RWPE1 (cell line): Measurements from ENCODE around the gene WDR7.

Experiments used
- CTCF ChIA-PET: fragments of 350-600 bp; sonication (Branson Sonifier 250); formaldehyde crosslinking; extraction: SDS; loops from one replicate; lab custom pipeline; 2021; lab: Yijun Ruan, JAX
- POLR2A ChIA-PET: fragments of 400-600 bp; formaldehyde crosslinking; extraction: SDS; loops from one replicate; lab custom pipeline; 2020; ENCODE audit warnings: antibody characterized with exemption; ENCODE audit not compliant: low non-redundant PET; lab: Yijun Ruan, JAX
- DNase-seq: peaks from one replicate; pipeline ENCODE4 v3.0.0; 2012; ENCODE audit warnings: low spot score
- H3K27ac ChIP-seq: fragments of 450-650 bp; 2 replicates; pipeline ENCODE4 v1.5.1; 2017
- CTCF ChIP-seq: fragments of 450-650 bp; conservative IDR thresholded peaks from 2 replicates; pipeline ENCODE4 v1.5.1; 2017; ENCODE audit warnings: low read depth, mild to moderate bottlenecking

WDR7 gene

GRCh38 chr18:56933472-56933871 lies 282.3 kb downstream of the WDR7 start:
- no peak for TF ChIP-seq CTCF
- no peak overlapping the region for H3K27ac ChIP-seq
- no peak for DNase-seq
- ChIA-PET POLR2A (no interaction called here), CTCF (no interaction called here)

- H3K27ac ChIP-seq = no peak overlapping the region
- DNase-seq = no peak
- POLR2A ChIA-PET = no interaction called here
- TF ChIP-seq CTCF = no peak
- CTCF ChIA-PET = no interaction called here
Measured at GRCh38 chr18:56934131-56934530, 283.0 kb downstream of the WDR7 start.

- no peak overlapping the region for H3K27ac ChIP-seq
- no peak for DNase-seq
- ChIA-PET POLR2A (no interaction called here), CTCF (interaction anchor here (0.6 kb wide), 1 partner anchor 40 kb away, joined by 3 read pairs; no protein-coding TSS in a partner anchor)
- no peak for TF ChIP-seq CTCF
Measured at GRCh38 chr18:56934906-56935305, 283.7 kb downstream of the WDR7 start.

- CTCF ChIA-PET = interaction anchor here (0.6 kb wide), 1 partner anchor 39 kb away, joined by 3 read pairs; no protein-coding TSS in a partner anchor
- H3K27ac ChIP-seq = no peak overlapping the region
- TF ChIP-seq CTCF = no peak
- DNase-seq = no peak
- POLR2A ChIA-PET = no interaction called here
Measured at GRCh38 chr18:56935434-56936040, 284.4 kb downstream of the WDR7 start.

- ChIA-PET CTCF (no interaction called here), POLR2A (no interaction called here)
- TF ChIP-seq CTCF = no peak
- DNase-seq = no peak
- no peak overlapping the region for H3K27ac ChIP-seq
Measured at GRCh38 chr18:56936457-56936856, 285.3 kb downstream of the WDR7 start.

- DNase-seq = no peak
- no peak for TF ChIP-seq CTCF
- ChIA-PET POLR2A (no interaction called here), CTCF (no interaction called here)
- H3K27ac ChIP-seq = no peak overlapping the region
Measured at GRCh38 chr18:56937874-56938430, 286.8 kb downstream of the WDR7 start.
